Mesothelial cell of epicardium (in vitro differentiated cells): ENCODE data around the gene FAM120B. TPM values are rescaled to one million over a fixed set of nuclear protein-coding genes. Genes with fewer than 3 reads are reported as not detected.
"Not testable (repeated sequence)": the region's sequence is repeated elsewhere in the genome, so short reads cannot be mapped to it uniquely, and the experiment has no call there.

Source experiments
- DNase-seq, 2 experiments: peaks; one replicate each; pipeline ENCODE4 v3.0.0; 2021; ENCODE audit warnings: low spot score in 2 of 2; ENCODE audit not compliant: unreplicated experiment in 2 of 2
- H3K27ac Mint-ChIP-seq: 2 replicates; pipeline ENCODE4 v1.8.0; 2021; ENCODE audit warnings: mixed read lengths
- H3K27me3 Mint-ChIP-seq: 2 replicates; pipeline ENCODE4 v1.8.0; 2021; ENCODE audit warnings: low read depth, mixed read lengths
- H3K36me3 Mint-ChIP-seq: 2 replicates; pipeline ENCODE4 v1.8.0; 2021; ENCODE audit warnings: mixed read lengths
- H3K4me1 Mint-ChIP-seq: 2 replicates; pipeline ENCODE4 v1.8.0; 2021; ENCODE audit warnings: mixed read lengths
- H3K4me3 Mint-ChIP-seq: 2 replicates; pipeline ENCODE4 v1.8.0; 2021; ENCODE audit warnings: mild to moderate bottlenecking, moderate library complexity, mixed read lengths
- H3K9me3 Mint-ChIP-seq: 2 replicates; pipeline ENCODE4 v1.8.0; 2021; ENCODE audit warnings: mixed read lengths
- CTCF ChIP-seq: fragments of 200-600 bp; sonication (generic); IDR thresholded peaks from one replicate; pipeline ENCODE4 v1.5.0; 2021; ENCODE audit warnings: antibody characterized with exemption; ENCODE audit not compliant: unreplicated experiment
- total RNA-seq: library from RNA; stranded (reverse); gene quantifications from 3 replicates; pipeline ENCODE4 v1.2.1, GENCODE V29; 2021

FAM120B gene
- total RNA-seq, 1 donor from 2014 or later = 44.1 TPM

GRCh38 chr6:170261643-170262488 lies 44.7 kb upstream of the FAM120B start:
- Mint-ChIP-seq H3K9me3 (no peaks in the 10 kb centered on the region), H3K36me3 (no peaks in the 10 kb centered on the region), H3K4me1 (peaks cover 10% of the 10 kb centered on the region), H3K27me3 (no peaks in the 10 kb centered on the region), H3K27ac (no peak overlapping the region), H3K4me3 (no peak overlapping the region)
- DNase-seq = peak in 1 of 2 experiments; percentile 1
- no peak for TF ChIP-seq CTCF

DNA sequence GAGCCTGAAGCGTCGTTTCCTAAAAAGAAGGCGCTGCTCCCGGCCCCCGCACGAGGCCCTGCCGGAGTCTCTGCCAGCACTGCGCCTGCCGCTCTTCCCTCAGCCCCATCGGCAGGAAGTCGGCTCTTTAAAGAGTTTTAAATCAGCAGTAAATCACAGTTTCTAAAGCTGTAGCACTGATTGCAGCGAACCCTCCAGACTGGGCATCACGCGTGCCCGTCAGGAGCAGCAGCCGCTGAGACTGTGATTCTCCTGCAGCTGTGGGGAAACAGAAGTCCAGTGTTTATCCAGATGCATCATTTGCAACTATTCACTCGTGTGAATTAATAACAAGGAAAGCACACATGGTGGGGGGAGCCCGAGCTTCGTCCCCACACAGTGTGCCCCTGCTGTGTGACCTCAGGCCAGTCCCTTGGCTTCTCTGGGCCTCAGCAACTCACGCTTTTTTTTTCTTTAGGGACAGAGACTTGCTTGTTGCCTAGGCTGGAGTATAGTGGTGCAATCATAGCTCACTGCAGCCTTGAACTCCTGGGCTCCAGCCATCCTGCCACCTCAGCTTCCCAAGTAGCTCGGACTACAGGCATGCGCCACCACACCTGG lies 44.0 kb upstream of the FAM120B start:
- Mint-ChIP-seq H3K27me3 (no peaks in the 10 kb centered on the region), H3K4me1 (peaks cover 10% of the 10 kb centered on the region), H3K9me3 (no peaks in the 10 kb centered on the region), H3K4me3 (no peak overlapping the region), H3K27ac (no peak overlapping the region), H3K36me3 (no peaks in the 10 kb centered on the region)
- DNase-seq = no peak
- TF ChIP-seq CTCF = no peak

DNA sequence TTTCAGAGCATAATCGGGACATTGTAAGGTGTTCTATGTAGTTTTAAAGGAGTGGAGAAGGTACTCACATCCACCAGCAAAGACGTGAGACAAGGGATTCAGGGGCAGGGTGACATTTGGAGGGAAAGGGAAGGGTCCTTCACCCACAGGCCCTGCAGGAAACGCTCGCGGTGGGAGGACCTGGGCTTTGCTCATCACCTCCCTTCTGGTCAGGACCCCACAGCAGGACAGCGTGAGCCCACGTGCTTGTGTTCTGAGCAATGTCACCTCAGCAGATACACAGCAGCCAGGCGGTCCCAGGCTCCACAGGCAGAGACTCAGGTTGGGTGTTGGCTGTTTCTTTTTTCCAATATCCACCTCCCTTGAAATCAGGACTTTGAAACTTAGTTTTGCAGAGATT lies 43.1 kb upstream of the FAM120B start:
- H3K4me3 Mint-ChIP-seq = no peak overlapping the region
- H3K9me3 Mint-ChIP-seq = no peaks in the 10 kb centered on the region
- no peak for DNase-seq
- peaks cover 10% of the 10 kb centered on the region for H3K4me1 Mint-ChIP-seq
- H3K36me3 Mint-ChIP-seq = no peaks in the 10 kb centered on the region
- no peaks in the 10 kb centered on the region for H3K27me3 Mint-ChIP-seq
- H3K27ac Mint-ChIP-seq = no peak overlapping the region
- TF ChIP-seq CTCF = no peak

GRCh38 chr6:170264086-170264485 lies 42.5 kb upstream of the FAM120B start:
- H3K27ac Mint-ChIP-seq = no peak overlapping the region

DNA sequence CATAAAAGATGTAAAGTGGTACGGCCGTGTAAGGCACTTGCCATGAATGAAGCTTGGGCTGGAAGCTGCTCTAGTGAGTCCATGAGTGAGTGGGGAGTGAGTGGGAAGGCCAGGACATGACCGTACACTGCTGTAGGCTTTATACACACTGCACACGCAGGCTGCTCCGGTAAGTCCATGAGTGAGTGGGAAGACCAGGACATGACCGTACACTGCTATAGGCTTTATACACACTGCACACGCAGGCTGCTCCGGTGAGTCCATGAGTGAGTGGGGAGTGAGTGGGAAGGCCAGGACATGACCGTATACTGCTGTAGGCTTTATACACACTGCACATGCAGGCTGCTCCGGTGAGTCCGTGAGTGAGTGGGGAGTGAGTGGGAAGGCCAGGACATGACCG lies 41.9 kb upstream of the FAM120B start:
- not testable (repeated sequence) for DNase-seq, H3K36me3 Mint-ChIP-seq, H3K9me3 Mint-ChIP-seq, H3K4me3 Mint-ChIP-seq, H3K27ac Mint-ChIP-seq, H3K27me3 Mint-ChIP-seq
- H3K4me1 Mint-ChIP-seq = peaks cover 15% of the 10 kb centered on the region

More at GRCh38 chr6:170264086-170264485, 42.5 kb upstream of the FAM120B start:
- Mint-ChIP-seq H3K27me3 (no peaks in the 10 kb centered on the region), H3K36me3 (no peaks in the 10 kb centered on the region), H3K4me1 (peaks cover 10% of the 10 kb centered on the region), H3K9me3 (no peaks in the 10 kb centered on the region), H3K4me3 (no peak overlapping the region)
- TF ChIP-seq CTCF = no peak
- no peak for DNase-seq

DNA sequence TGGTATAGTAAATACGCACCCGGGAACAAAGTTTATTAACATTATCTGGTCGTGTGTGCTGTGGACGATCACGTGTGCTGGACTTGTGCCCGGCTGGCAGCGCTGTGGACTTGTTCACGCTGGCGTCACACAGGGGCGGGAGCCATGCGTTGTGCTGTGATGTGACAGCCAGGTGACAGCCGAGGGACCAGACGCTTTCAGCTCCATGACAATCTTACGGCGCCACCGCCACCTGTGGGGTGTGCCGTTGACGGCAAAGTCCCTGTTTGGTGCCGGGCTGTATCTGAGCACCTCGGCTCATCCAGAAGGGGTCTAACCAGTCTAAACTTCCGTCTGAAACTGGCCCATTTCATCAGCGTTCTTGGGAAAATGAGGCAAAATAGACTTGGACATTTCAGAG lies 40.9 kb upstream of the FAM120B start:
- no peak for DNase-seq
- H3K36me3 Mint-ChIP-seq = no peaks in the 10 kb centered on the region
- H3K9me3 Mint-ChIP-seq = no peaks in the 10 kb centered on the region
- H3K4me1 Mint-ChIP-seq = peaks cover 21% of the 10 kb centered on the region
- TF ChIP-seq CTCF = no peak
- no peaks in the 10 kb centered on the region for H3K27me3 Mint-ChIP-seq
- H3K4me3 Mint-ChIP-seq = no peak overlapping the region
- H3K27ac Mint-ChIP-seq = no peak overlapping the region
